AG10803 (cell line): ENCODE results near the gene COL16A1.

ENCODE experiments used
- DNase-seq: peaks from one replicate; pipeline ENCODE4 v3.0.0; 2010; ENCODE audit warnings: low read depth
- H3K4me3 ChIP-seq: 2 replicates; pipeline ENCODE4 v1.5.1; 2011; ENCODE audit warnings: mild to moderate bottlenecking, low read length, control low read depth
- TF ChIP-seq, protein P1 (sequence below): conservative IDR thresholded peaks from 2 replicates; pipeline ENCODE4 v1.5.1; 2011; ENCODE audit warnings: mild to moderate bottlenecking, low read length, control low read depth, inconsistent platforms

The COL16A1 gene

DNA sequence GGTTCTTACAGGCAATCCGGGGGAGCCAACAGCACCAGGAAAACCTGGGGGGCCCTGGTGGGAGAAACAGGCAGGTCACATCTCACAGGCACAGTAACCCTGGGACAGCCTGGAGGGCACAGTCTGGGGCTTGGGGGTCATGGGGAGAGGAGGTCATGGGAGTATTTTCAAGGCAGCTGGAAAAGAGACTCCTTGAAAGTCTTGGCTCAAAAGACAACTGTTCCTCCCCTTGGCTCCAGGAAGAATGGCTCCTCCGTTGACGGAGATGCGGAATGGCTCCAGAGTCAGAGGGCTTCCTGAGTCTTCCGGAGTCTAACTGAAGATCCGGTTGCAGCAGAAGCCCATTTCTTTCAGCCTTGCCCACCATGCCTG is 33.2 kb downstream of the COL16A1 start:
- DNase-seq: no peak
- TF ChIP-seq, protein P1, sequence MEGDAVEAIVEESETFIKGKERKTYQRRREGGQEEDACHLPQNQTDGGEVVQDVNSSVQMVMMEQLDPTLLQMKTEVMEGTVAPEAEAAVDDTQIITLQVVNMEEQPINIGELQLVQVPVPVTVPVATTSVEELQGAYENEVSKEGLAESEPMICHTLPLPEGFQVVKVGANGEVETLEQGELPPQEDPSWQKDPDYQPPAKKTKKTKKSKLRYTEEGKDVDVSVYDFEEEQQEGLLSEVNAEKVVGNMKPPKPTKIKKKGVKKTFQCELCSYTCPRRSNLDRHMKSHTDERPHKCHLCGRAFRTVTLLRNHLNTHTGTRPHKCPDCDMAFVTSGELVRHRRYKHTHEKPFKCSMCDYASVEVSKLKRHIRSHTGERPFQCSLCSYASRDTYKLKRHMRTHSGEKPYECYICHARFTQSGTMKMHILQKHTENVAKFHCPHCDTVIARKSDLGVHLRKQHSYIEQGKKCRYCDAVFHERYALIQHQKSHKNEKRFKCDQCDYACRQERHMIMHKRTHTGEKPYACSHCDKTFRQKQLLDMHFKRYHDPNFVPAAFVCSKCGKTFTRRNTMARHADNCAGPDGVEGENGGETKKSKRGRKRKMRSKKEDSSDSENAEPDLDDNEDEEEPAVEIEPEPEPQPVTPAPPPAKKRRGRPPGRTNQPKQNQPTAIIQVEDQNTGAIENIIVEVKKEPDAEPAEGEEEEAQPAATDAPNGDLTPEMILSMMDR: no peak

DNA sequence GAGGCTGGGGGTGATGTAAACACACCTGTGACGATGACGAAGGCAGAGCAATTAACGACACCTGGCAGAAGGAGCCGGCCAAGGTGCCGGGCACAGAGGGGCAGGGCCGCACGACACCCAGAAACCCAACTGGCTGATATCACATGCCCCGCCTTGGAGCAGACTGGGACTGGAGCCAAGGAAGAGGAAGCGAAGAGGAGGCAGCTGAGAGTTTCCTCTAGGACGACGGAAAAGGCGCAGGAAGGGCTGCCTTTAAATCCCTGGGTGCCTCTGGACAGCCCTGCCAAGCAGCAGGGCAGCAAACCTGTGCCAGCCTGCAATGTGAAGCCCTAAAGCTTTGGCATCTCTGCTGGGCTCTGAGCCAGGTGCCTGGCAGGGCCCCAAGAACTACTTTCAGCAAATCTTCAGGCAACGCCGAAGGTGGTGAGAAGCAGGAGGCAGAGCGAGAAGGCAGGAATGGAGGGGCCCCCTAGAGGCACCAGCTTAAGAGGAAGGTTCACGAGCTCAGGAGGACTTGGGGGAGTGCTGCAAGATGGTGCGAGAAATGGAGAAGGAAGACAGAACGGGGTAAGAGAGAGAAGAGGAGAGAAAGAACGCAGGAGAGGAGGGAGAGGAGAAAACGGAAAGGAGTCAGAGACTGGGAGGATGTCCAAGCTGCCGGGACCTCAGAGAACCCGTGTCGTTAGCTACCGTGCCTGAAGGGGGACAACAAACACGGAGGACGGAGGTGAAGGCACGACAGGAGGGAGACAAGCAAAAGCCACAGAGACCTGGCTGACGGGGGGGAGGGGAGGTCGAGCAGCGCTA is 33.8 kb downstream of the COL16A1 start:
- DNase-seq: peak; percentile 29
- H3K4me3 ChIP-seq: no peak overlapping the region
- TF ChIP-seq, protein P1: peak; percentile 5; the same call in 1 of the 2 replicates

More for the DNA sequence above, 33.2 kb downstream of the COL16A1 start:
- H3K4me3 ChIP-seq: no peak overlapping the region

DNA sequence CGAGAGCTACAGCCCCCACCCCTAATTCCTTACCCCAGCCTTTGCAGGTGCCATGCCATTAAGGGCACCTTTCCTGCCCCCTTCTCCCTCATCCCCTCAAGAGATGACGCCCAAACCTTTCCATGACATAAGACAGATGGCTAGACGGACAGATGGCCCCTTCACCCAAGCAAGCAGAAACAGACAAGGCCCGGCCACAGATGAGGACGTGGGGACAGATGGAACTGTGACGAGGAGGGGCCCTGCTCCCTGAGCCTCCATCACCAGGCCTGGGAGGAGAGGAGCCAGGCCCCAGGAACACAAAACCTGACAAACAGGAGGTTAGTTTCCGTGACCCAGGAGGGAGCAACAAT is 34.4 kb downstream of the COL16A1 start:
- DNase-seq: no peak
- H3K4me3 ChIP-seq: no peak overlapping the region
- TF ChIP-seq, protein P1: no peak

DNA sequence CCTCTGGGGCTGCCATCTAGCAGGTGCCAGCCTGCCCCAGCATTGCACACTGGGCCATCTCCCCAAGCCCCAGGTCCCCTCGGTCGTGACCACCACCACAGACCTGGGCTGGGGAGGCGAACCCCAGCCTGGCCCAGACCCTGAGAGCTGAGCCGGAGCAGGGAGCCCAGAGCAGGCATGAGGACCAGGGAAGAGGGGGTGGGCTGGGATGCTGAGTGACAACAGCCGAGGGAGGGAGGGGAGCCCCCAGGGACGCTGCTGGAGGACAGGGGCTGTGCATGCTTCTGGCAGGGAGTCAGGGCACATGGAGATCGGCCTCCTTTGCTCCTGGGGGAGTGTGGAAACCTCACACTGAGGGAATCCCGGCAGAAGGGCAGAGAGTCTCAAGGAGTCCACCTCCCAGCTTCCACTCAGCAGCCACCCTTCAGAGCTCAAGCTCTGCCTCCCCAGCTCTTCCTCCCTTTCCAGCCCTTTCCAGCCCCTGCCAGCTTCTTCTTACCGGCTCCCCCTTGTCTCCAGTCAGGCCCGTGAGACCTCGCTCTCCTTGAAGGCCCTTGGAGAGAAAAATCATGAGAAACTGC is 35.4 kb downstream of the COL16A1 start:
- DNase-seq: no peak
- TF ChIP-seq, protein P1: no peak
- H3K4me3 ChIP-seq: no peak overlapping the region

DNA sequence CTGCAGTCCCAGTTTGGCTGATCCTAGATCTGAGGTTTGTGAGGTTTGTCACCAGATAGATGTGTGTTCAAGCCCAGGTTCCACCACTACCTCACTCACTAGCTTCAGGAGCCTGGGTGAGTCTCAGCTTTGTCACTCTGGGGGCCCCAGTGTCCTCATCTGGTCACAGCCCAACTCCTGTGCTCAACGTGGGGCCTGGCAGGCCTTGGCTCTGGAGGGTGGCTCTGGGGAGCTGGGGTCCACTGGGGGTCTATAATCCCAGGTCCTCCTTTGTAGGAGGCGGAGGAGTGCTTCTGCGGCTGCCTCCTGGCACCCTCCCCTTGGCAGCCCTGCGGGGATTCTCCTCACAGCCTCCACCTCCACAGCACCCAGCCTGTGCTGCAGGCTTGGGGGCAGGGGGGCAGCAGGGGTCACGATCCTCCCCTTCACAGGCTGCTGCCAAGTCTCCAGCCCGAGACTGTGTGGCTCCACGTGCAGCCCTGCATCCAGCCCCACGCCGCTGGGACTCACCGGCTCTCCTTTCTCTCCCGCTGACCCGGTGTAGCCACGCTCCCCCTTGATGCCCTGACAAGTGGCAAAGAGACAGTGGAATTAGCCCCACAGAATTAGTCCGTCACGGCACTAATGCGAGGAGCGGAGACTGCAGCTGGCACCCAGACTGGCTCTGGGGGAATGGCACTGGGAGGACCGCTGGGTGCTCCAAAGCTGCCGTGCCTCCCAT is 36.6 kb downstream of the COL16A1 start:
- no peak overlapping the region for H3K4me3 ChIP-seq
- DNase-seq: no peak
- TF ChIP-seq, protein P1: no peak

DNA sequence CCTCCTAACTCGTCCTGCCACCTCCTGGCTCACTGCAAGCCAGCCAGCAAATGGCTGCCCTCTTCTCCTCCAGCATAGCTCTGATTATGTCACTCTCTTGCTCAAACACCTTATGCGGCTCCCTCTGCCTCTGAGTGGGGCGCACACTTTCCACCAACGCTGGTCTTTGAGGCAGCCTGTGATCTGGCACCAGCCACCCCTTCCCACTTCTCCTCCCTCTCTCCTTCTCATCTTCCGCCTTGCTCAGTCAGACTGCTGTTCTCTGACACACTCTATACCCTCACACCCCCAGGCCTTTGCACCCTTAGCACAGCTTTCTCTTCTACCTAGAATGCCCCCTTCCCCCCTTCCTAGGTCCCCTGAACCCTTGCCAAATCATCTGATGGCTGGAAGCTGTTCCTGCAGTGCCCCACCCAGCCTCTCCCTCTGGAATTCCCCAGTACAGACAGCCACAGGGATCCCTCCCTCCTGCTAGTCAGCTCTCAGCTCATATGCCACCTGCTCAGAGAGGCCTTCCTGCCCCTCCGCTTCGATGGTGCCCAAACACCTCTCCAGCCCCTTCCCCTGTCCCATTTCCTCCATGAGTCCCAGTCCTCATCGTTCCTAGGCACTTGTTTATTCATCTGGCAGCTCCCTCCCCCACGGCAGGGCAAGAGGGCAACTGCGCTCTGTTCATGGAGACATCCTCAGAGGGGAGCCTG is 37.4 kb downstream of the COL16A1 start:
- DNase-seq: peak; percentile 43
- H3K4me3 ChIP-seq: no peak overlapping the region
- TF ChIP-seq, protein P1: no peak
